NCI-H2227 (cell line): ENCODE data around the gene DMGDH.

ENCODE experiments used
- DNase-seq: peaks from one replicate; lab custom pipeline; 2025; ENCODE audit not compliant: unreplicated experiment; lab: John Stamatoyannopoulos, UW

DMGDH gene

DNA sequence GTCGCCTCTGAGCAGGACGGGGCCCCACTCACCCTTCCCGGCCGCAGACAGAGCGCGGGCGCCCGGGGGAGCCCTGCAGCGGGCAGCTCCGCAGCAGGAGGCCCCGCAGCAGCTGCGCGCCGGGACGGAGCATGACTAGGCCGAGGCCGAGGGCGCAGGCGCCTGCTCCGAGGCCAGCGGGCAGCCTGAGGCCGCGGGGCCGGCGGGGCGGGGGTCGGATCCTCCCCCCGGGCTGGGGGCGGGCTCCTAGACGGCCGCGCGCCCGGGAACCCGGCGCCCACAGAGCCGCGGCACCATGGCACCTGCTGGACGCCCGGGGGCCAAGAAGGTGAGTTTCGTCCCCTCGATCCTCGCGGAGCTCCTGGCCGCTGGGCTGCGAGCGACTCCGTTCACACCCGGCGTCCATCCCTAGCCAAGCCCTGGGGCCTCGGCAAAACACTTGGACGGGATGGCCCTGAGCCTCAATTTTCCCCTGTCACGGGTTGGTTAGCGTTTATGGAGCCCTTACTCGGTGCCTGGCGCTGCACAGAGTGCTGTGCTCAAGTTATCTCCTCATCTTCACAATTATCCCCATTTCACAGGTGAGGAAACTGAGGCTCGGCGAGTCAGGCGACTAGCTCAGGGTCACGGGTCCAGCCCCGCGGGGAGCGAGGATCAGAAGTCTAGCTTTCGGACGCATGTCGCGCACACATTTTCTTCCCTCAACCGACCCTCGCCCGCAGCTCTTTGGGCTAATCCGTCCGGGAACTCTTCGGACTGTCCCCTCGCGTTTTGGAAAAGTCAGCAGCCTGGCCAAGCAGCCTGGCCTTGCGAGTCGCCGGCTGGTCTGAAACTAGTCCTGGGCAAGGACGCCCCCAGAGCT lies at the start of gene DMGDH, which contains the start of gene BHMT2:
TSS of gene DMGDH (minus strand) at position 187 of the 862 bp plus-strand sequence. CDS start at position 133, 54 bp downstream.
TSS of gene BHMT2 (plus strand) at position 280 of the 862 bp plus-strand sequence. CDS start at position 296, 16 bp downstream.
- peak; percentile 24 for DNase-seq

DNA sequence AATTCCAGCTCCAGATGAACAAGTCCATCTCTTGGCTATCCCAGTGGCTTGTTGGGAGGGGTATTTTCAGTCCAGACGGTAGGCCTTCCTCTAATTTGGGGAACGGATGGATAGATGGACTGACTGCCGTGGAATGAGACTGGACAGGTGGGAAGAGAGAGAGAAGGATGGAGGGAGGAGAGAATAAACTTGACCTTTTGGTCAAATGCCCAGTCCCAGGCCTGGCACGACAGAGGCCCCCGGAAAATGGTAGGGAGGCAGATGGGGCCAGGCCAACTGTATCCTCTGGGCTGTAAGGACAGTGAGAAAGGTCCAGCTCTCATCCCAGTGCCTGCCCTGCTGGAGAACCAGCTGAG lies 43.2 kb upstream of the DMGDH start:
- no peak for DNase-seq

DNA sequence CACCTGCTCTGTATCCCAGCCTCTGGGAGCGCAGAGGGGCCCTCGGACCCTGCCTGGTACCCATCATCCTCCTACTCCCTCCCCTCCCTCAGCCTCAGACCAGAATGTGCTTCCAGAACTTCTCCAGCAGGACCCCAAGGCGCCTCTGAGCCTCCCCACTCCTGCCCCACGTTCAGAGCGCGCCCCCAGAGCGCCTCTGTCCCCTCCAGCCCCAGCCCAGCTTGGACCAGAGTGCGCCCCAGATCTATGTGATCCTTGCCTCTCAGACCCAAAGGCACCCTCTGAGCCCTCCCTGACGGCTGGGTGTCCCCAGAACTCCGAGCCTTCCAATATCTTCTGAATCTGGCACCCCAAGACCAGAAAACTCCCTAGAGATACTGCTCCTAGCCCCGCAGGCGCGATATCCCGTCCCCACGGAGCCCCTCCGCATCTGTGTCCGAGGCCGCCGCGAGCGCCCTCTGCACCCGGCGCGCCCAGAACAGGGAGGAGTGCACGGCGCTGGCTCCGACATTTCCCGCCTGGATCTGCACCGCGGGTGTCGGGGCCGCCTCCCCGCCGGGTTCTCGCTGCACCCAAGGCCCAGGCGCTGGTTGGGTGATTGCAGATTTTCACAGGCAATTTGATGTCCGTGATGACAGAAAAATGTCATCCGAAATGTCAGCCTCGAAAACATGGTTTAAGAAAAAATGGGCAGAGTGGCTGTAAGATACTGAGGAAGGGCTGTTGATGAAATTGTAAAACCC lies 42.7 kb upstream of the DMGDH start:
- DNase-seq, result peak; percentile 16

DNA sequence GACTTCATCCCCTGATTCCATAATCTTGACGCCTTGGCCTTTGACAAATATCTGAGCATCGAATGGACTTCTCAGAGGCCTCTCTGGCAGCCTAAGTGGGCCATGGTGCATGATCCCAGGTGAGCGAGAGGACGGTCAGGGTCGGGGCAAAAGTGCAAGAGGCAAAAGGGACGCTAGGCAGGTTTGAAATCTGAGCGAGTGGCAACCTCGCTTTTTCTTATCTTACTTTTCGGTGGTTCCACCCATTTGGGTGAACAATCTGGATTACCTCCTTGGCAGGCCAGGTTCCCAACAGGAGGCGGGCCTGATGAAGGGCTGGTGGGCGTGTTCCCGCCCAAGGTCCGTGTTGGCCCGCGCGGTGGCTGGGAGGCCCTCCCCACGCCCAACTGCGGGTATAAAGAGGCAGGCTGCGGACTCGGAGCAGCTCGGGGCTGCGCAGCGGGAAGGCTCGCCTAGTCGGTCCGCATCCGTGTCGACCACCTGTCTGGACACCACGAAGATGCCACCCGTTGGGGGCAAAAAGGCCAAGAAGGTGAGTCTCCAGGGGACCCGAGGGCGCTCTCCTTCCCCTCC lies 42.0 kb upstream of the DMGDH start, which contains the start of gene BHMT:
TSS of gene BHMT (plus strand) at position 423 of the 573 bp plus-strand sequence. CDS start at position 500, 77 bp downstream.
- DNase-seq, result peak; percentile 19

DNA sequence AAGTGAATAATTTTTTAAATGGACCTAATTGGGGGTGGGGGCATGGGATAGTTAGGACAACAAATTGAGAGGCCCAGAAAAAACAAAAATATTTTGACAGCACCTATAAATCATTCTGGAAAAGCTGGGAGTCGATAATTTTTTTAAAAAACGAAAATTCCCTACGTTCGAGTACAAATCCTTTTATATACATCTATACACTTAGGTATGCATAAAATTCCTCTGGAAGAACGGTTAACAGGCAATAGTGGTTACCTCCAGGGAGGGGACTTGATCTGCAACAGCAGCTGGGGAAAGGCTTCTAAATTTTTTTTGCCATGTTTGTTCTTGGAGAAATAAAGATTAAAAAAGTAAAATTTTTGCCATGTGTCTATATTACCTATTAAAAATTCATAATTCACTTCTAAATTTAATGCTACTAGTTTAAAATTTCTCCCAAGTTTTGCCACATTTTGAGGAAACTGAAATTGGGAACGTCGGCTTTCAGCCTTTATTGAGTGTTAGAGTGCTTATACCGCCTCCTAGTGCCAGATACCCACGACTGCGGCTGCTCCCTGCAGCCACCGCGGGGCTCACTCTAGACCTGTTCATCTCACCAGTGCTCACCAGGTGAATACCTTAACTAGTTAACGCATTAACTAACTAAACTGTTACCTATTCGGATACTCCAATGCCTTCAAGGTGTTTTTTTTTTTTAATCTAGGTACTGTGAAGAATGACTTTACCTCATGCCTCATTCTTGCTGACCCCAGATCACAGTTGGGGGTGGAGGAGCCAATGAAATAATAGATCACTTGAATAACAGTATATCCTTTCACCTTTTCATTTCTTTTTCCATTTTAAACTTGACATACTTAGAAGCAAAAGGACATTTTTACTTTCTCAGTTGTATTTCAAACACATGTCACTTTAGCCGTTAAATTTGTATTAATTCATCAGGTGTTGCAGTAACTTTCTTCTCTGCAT lies 40.3 kb upstream of the DMGDH start:
- no peak for DNase-seq

DNA sequence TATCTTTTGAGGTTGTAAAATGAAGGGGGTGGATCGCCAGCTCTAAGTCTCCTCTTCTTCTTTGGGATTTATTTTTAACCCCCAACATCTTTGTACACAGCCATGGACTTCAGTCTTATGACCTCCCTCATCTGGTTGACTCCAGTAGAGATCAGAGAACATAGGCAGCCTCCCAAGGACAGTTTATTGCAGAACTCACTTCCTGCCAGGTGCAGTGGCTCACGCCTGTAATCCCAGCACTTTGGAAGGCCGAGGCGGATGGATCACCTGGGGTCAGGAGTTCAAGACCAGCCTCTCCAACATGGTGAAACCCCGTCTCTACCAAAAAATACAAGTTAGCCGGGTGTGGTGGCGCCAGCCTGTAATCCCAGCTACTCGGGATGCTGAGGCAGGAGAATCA lies 39.3 kb upstream of the DMGDH start:
- no peak for DNase-seq

DNA sequence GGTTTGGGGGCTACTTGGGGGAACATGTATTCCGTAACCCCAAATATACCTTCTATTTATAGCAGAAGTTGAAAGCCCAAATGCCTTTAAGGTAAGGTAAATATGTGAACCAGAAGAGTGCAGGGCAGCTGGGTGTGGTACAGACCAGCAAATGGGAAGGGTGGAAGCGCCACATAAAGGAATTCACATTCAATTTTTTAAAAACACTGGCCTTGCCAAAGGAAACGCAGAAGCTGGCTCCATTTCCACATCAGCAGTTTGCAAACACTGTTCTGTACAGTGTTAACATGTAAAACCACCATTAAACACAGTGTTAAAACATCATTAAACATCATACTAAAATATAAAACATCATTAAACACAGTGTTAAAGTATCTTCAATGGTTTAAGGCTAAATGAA lies 38.6 kb upstream of the DMGDH start:
- DNase-seq, result no peak

DNA sequence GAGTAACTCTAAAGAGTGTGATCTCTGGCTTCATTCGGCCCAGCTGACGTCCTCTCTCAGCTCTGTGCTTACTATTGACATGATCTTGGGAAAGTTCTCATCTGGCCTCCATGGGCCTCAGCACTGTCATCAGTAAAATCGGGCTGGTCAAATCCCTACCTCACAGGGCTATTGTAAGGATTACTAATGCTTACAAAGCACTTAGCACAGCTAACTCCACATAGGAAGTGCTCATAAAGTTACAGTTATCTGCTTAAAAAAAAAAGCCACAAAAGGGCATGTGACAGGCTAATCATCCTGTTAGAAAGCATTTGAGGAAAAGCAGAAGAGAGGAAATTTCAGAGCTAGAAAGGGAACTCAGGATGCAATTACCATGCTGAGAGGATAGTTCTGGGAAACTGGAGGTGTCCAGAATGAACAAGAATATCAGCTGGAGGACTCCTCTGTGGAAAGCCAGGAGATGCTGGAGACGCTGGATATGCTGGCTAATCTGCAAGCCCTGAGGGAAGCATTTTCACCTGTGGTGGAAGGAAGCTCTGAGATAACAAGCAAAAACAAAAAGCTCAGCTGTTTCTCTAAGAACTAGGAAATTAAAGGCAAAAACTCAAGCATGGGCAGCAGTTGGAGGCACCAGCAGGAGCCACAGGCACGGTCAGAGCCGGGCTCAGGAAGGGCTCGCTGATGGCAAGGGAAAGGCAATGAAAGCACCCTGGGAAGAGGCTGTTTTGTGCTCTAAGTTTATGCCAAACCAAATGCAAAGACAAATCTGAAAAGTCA lies 37.7 kb upstream of the DMGDH start:
- DNase-seq, result peak; percentile 1

DNA sequence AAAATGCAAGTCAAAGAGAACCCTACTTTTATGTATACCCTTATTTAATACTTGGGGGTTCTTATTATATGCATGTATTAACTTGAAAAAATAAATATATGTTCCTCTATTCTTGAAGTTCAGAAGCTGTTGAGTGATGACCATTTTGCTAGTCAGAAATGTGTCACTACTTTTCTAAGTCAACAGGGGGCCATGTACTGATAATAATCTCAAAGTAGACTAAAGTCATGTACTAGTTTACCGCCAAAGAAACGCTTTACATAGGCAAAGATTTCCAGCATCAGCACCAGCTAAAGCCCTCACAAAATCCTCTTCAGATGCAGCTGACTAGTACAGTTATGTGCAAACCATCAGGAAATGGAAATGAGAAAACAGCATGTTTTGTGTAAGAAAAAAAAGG lies 36.4 kb upstream of the DMGDH start:
- no peak for DNase-seq

DNA sequence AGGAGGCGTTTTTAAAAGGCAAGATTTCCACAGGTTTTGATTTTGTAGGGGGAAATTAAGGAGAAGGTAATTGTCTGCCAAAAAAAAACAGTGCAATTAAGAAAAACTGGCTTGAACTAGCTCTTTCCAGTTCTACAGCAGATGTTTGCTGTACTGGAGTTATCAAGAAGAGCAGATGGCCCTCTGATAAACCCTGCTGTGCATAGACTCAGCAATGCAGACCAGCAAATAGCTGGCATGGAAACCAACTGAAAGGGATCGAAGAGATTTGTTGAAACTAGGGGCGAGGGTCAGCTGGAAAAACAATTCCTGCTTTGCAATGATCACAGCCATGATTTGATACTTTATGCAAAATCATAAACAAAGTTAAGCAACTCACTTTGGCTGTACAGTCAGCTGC lies 24.3 kb upstream of the DMGDH start:
- peak; percentile 16 for DNase-seq

DNA sequence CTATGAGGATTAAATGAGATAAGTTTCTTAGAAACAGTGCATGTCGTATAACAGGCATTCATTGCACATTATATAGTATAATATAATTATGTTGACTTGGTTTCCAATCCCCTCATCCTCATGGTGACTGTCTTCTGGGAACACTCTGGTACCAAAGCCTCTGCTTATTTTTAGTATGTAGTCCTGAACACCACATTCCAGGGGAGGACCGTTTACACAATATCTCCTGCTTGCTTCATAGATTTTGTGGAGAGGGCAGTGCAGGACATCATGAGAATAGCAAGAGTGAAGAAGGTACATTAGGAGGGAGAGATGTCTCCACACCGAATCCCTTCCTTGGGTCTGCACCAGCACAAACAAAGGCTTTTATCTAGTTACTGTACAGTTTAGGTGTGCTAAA lies 21.6 kb upstream of the DMGDH start:
- DNase-seq, result no peak

DNA sequence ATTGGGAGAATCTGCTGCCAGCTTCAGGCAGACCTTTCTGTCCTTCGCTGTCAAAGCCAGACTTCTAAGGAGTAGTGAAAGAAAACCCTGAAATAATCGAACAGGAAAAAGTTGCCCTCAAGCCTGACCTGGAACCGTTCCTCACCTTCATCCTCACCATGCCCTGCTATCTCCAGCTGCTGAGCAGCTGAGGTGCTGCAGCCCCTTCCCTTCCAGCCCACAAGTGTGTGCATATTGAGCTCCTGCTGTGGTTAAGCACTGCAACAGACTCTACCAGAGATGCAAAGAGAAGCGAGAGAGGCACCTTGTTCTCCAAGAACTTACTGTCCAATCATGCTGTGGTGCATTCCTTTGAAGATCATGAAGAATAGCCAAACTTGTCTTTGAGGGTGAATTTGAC lies 19.0 kb upstream of the DMGDH start:
- no peak for DNase-seq

DNA sequence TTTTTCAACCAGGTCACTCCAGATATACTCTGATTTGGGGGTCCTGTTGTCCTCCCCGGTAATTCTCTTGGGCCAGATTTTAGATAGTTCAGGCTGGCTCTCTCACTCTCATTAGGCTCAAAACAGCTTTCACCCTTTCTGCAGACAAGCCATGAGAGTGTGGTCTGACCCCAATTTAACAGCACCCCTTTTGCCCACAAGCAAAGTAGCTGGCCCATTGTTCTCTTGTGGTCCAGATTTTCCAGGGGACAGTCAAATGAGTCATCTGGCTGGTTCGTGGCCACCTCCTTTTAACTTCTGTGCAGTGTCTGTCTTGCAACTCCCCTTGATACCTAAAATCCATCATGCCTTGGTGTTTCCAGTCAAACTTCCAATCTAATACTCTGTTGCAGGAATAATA lies 16.6 kb upstream of the DMGDH start:
- DNase-seq, result no peak

DNA sequence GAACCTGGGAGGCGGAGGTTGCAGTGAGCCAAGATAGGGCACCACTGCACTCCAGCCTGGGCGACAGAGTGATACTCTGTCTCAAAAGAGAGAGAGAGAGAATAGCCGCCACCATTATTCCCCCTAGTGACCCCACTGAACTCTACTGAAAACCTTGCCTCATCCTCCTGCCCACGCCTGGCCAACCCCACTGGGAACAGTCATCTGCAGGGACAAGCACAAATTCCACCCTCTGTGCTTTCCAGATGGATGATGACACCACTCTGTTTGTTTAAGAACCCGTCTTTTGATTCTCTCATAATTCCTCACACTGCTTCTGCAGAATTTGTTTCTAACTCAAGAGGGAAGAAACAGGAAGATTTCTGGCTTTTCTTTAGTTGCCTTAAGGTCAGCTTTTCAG lies 12.3 kb upstream of the DMGDH start:
- no peak for DNase-seq

DNA sequence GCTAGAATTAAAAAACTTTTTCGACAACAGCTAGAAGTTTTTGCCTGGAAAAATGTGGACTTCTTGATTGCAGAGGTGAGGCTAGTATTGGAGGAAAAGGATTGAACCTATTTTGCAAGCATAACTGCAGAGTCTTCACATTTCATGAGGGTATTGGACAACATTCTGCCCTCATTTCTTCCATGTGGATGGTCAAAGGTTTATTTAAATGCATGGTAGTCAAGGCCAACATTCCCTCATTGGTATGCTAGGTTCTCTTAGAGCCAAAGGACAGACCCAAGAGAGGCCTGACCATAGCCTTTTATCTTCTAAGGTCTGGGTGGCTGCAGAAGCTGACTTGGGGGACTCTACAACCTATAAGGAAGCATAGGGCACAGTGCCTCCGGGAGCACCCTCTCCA lies 11.3 kb upstream of the DMGDH start:
- DNase-seq, result no peak

DNA sequence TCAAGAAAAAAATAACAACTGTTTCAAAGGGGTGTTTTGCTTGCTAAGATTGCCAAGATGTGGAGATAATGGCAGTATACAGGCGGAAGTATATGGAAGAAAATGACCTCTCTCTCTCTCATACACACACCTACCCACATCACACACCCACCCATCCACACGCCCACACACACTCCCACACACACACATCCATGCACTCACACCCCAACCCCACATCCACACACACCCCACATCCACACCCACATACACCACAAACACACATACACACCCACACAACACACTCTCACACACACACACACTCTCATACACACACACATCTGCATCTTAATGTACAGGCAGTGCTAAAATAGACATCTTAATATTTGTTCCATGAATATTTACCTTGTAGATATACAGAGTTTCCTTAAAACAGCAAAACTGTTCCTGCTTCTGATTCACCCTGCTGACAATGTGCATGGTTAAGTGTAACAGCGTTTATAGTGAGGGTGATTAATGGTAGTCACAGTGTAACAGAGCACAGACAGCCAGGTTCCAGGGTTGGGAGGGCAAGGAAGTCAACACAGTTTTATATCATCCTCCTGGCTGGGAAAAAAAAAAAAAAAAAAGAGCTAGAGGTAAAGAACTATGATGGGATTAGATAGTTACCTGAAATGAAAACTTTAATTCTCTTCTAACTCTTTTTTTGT lies 8.3 kb upstream of the DMGDH start:
- no peak for DNase-seq

DNA sequence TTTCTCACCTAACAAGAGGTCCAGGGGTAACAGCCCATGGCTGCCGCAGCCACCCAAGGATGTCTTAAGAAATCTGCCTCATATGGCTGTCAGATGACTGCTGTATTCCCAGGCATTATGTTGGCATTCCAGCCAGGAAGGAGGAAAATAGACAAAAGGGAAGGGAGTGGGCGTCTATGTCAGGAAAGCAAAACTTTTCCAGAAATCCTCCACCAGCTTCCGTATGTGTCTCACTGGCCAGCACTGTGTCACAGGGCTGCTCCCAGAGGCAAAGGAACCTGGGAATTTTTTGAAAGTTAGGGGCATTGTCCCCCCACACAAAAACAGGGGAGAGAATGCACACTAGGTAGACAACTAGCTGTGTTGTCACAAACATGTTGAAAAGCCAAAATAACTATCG lies 7.3 kb upstream of the DMGDH start:
- no peak for DNase-seq

DNA sequence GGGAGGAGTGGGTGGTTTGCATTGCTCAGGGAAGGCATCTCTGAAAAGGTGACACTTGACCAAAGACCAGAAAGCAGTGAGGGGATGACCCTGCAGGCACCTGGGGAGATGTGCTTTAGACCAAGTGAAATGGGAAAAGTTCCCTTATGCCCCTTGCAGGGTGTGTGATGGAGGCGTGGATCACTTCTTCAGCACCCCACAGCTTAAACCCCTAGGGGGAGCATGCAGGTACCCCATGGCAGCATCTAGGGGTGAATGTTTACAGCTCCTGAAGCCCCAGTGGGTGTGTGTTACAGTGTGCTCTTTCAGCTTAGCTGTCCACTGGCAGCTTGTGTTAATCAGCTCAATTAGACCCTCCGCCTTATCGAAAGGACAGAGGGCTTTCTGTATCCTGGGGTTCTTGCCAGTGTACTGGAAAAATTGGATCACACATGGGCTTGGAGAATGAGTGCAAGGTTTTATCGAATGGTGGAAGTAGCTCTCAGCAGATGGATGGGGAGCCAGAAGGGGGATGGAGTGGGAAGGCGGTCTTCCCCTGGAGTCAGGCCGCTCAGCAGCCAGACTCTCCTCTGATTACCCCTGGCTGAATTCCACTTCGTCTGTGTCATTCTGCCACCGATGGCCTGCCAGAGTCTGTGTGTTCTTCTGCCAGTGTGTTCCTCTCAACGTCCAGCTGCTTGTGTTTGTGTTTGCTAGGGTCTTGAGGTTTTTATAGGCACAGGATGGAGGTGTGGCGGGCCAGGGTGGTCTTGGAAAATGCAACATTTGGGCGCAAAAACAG lies 6.4 kb upstream of the DMGDH start:
- DNase-seq, result no peak

DNA sequence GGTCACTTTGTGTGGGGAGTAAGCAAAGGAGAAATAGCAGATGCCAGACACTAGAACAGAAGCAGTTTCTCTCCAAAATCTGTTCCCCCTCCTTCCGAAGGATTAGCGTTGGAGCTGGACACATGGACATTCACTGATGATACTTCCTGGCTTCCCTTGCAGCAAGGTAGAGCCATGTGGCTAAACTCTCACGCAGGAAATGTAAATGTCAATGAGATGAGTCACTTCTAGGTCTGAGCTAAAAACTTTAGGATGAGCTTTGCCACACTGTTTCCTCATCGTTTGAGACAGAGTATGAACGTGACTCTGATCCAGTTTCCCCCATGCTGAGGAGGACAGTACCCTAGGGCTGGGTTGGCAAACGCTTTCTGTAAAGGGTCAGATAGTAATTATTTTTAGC lies 5.2 kb upstream of the DMGDH start:
- DNase-seq, result no peak
